WTC11 (cell line): ENCODE measurements around the gene FOXRED1. TPM values are rescaled to one million over a fixed set of nuclear protein-coding genes. Genes with fewer than 3 reads are reported as not detected.

Source experiments
- ATAC-seq: fragments of 200-7000 bp; cut with Tn5 transposase; 2 replicates; pipeline ENCODE4 v1.10.0; 2021; ENCODE audit warnings: mild to moderate bottlenecking, moderate library complexity
- CTCF ChIA-PET: fragments of 300-600 bp; sonication (Branson Sonifier 250); formaldehyde crosslinking; loops from one replicate; lab custom pipeline; 2021; ENCODE audit warnings: antibody characterized with exemption; lab: Charles Lee
- POLR2A ChIA-PET: fragments of 350-600 bp; sonication (Branson Sonifier 250); formaldehyde crosslinking; loops from one replicate; lab custom pipeline; 2021; ENCODE audit warnings: antibody characterized with exemption; lab: Charles Lee
- DNase-seq: peaks from one replicate; pipeline ENCODE4 v3.0.0; 2021; ENCODE audit warnings: low spot score
- H3K27ac Mint-ChIP-seq: 2 replicates; pipeline ENCODE4 v1.8.0; 2021; ENCODE audit warnings: mixed read lengths
- H3K27me3 Mint-ChIP-seq: 2 replicates; pipeline ENCODE4 v1.8.0; 2021; ENCODE audit warnings: low read depth, mild to moderate bottlenecking, moderate library complexity, mixed read lengths
- H3K36me3 Mint-ChIP-seq: 2 replicates; pipeline ENCODE4 v1.8.0; 2021; ENCODE audit warnings: mixed read lengths
- H3K4me1 Mint-ChIP-seq: 2 replicates; pipeline ENCODE4 v1.8.0; 2022; ENCODE audit warnings: mixed read lengths
- H3K4me3 Mint-ChIP-seq: 2 replicates; pipeline ENCODE4 v1.8.0; 2021; ENCODE audit warnings: mild to moderate bottlenecking, moderate library complexity, mixed read lengths
- H3K9me3 Mint-ChIP-seq: 2 replicates; pipeline ENCODE4 v1.8.0; 2021; ENCODE audit warnings: mixed read lengths
- AFF4 ChIP-seq: sonication (generic); formaldehyde crosslinking; IDR thresholded peaks from 2 replicates; pipeline ENCODE4 v1.8.1; 2023; ENCODE audit warnings: mild to moderate bottlenecking, missing genetic modification reagents, borderline replicate concordance
- ATF2 ChIP-seq: sonication (generic); formaldehyde crosslinking; IDR thresholded peaks from 2 replicates; pipeline ENCODE4 v1.8.1; 2022; ENCODE audit warnings: low read depth, missing genetic modification reagents, borderline replicate concordance
- CREB1 ChIP-seq: sonication (generic); formaldehyde crosslinking; IDR thresholded peaks from 2 replicates; pipeline ENCODE4 v1.8.0; 2023; ENCODE audit warnings: mild to moderate bottlenecking, missing genetic modification reagents
- E2F4 ChIP-seq: sonication (generic); formaldehyde crosslinking; IDR thresholded peaks from 2 replicates; pipeline ENCODE4 v1.8.1; 2022; ENCODE audit warnings: low read depth, mild to moderate bottlenecking, moderate library complexity, missing genetic modification reagents, borderline replicate concordance
- FOXP1 ChIP-seq: sonication (generic); formaldehyde crosslinking; IDR thresholded peaks from 2 replicates; pipeline ENCODE4 v1.8.0; 2022; ENCODE audit warnings: missing genetic modification reagents, mild to moderate bottlenecking, moderate library complexity, borderline replicate concordance
- FOXP4 ChIP-seq: sonication (generic); formaldehyde crosslinking; IDR thresholded peaks from 2 replicates; pipeline ENCODE4 v1.8.0; 2022; ENCODE audit warnings: mild to moderate bottlenecking, missing genetic modification reagents
- GABPB1 ChIP-seq: sonication (generic); formaldehyde crosslinking; IDR thresholded peaks from 2 replicates; pipeline ENCODE4 v1.8.1; 2023; ENCODE audit warnings: mild to moderate bottlenecking, missing genetic modification reagents
- JUN ChIP-seq: sonication (generic); formaldehyde crosslinking; IDR thresholded peaks from 2 replicates; pipeline ENCODE4 v1.8.0; 2023; ENCODE audit warnings: mild to moderate bottlenecking, missing genetic modification reagents
- NFYB ChIP-seq: sonication (generic); formaldehyde crosslinking; conservative IDR thresholded peaks from 2 replicates; pipeline ENCODE4 v1.8.0; 2022; ENCODE audit warnings: low read depth, missing genetic modification reagents
- PRDM15 ChIP-seq: sonication (generic); formaldehyde crosslinking; IDR thresholded peaks from 2 replicates; pipeline ENCODE4 v1.8.0; 2022; ENCODE audit warnings: missing genetic modification reagents
- RELA ChIP-seq: sonication (generic); formaldehyde crosslinking; IDR thresholded peaks from 2 replicates; pipeline ENCODE4 v1.8.1; 2022; ENCODE audit warnings: missing genetic modification reagents, mild to moderate bottlenecking, borderline replicate concordance
- TEAD4 ChIP-seq: sonication (generic); formaldehyde crosslinking; IDR thresholded peaks from 2 replicates; pipeline ENCODE4 v1.8.0; 2022; ENCODE audit warnings: mild to moderate bottlenecking, missing genetic modification reagents
- USF1 ChIP-seq: sonication (generic); formaldehyde crosslinking; IDR thresholded peaks from 2 replicates; pipeline ENCODE4 v1.8.0; 2022; ENCODE audit warnings: mild to moderate bottlenecking, missing genetic modification reagents
- ZNF138 ChIP-seq: sonication (generic); formaldehyde crosslinking; conservative IDR thresholded peaks from 2 replicates; pipeline ENCODE4 v1.8.1; 2022; ENCODE audit warnings: mild to moderate bottlenecking, moderate library complexity, missing genetic modification reagents
- ZNF317 ChIP-seq: sonication (generic); formaldehyde crosslinking; IDR thresholded peaks from 2 replicates; pipeline ENCODE4 v1.8.1; 2023; ENCODE audit warnings: low read depth, mild to moderate bottlenecking, moderate library complexity, missing genetic modification reagents, borderline replicate concordance
- ZNF671 ChIP-seq: fragments of 250-450 bp; sonication (Bioruptor Pico); IDR thresholded peaks from 2 replicates; pipeline ENCODE4 v1.8.0; 2021; ENCODE audit warnings: mild to moderate bottlenecking
- total RNA-seq: library from RNA; stranded (reverse); gene quantifications from 3 replicates; pipeline ENCODE4 v1.2.3, GENCODE V29; 2021

The FOXRED1 gene
- total RNA-seq, 1 experiment from 2014 or later: 61.9 TPM

GRCh38 chr11:126279191-126279590, 10.2 kb downstream of the FOXRED1 start:
- Mint-ChIP-seq H3K36me3 (peaks cover 36% of the 10 kb centered on the region), H3K9me3 (no peaks in the 10 kb centered on the region), H3K27me3 (peaks cover 29% of the 10 kb centered on the region), H3K27ac (no peak overlapping the region), H3K4me3 (no peak overlapping the region), H3K4me1 (peaks cover 14% of the 10 kb centered on the region)
- no peak for ATAC-seq
- no peak for TF ChIP-seq ZNF138 (CRISPR knock-in tag)
- CTCF ChIA-PET: no interaction called here
- POLR2A ChIA-PET: interaction anchor here (1.0 kb wide), 1 partner anchor 10 kb away, joined by 4 read pairs; the partner anchor contains the start of gene FOXRED1
- no peak for DNase-seq

GRCh38 chr11:126280595-126280994, 11.6 kb downstream of the FOXRED1 start:
- Mint-ChIP-seq H3K36me3 (peaks cover 22% of the 10 kb centered on the region), H3K27ac (no peak overlapping the region), H3K9me3 (no peaks in the 10 kb centered on the region), H3K27me3 (peaks cover 30% of the 10 kb centered on the region), H3K4me3 (no peak overlapping the region), H3K4me1 (peaks cover 14% of the 10 kb centered on the region)
- POLR2A ChIA-PET: interaction anchor here (1.2 kb wide), 1 partner anchor 12 kb away, joined by 4 read pairs; the partner anchor contains the start of genes FOXRED1 and SRPRA
- DNase-seq (no peak), ATAC-seq (no peak)
- no peak for TF ChIP-seq E2F4 (CRISPR knock-in tag)
- no peak for TF ChIP-seq AFF4 (CRISPR knock-in tag)
- no peak for TF ChIP-seq USF1 (CRISPR knock-in tag)
- TF ChIP-seq TEAD4 (CRISPR knock-in tag): no peak
- TF ChIP-seq GABPB1: no peak
- no peak for TF ChIP-seq ATF2 (CRISPR knock-in tag)
- TF ChIP-seq JUN: no peak
- no peak for TF ChIP-seq FOXP4 (CRISPR knock-in tag)
- TF ChIP-seq FOXP1 (CRISPR knock-in tag): no peak
- no peak for TF ChIP-seq ZNF317 (CRISPR knock-in tag)
- TF ChIP-seq, all 79 proteins: peak for 0
- CTCF ChIA-PET: no interaction called here

GRCh38 chr11:126281245-126281644, 12.3 kb downstream of the FOXRED1 start:
- peak overlapping the region; percentile 88; the same call in 1 of the 2 replicates for H3K4me3 Mint-ChIP-seq
- H3K4me1 Mint-ChIP-seq: peaks cover 14% of the 10 kb centered on the region
- ChIA-PET POLR2A (interaction anchor here (1.2 kb wide), 1 partner anchor 12 kb away, joined by 4 read pairs; the partner anchor contains the start of genes FOXRED1 and SRPRA), CTCF (interaction anchor here (1.8 kb wide), 1 partner anchor 12 kb away, joined by 6 read pairs; no protein-coding TSS in a partner anchor)
- H3K9me3 Mint-ChIP-seq: no peaks in the 10 kb centered on the region
- DNase-seq (no peak), ATAC-seq (no peak)
- no peak overlapping the region for H3K27ac Mint-ChIP-seq
- H3K36me3 Mint-ChIP-seq: peaks cover 16% of the 10 kb centered on the region
- peaks cover 30% of the 10 kb centered on the region for H3K27me3 Mint-ChIP-seq
- TF ChIP-seq ZNF671 (CRISPR knock-in tag) (no peak), NFYB (CRISPR knock-in tag) (no peak), PRDM15 (CRISPR knock-in tag) (no peak), RELA (CRISPR knock-in tag) (no peak), CREB1 (CRISPR knock-in tag) (no peak)
